Activated naive CD4-positive, alpha-beta T cell (primary cell): ENCODE data around the gene SSUH2.

Experiments used
- DNase-seq, 4 experiments: peaks; one replicate each; lab custom pipeline; 2025; lab: John Stamatoyannopoulos, UW

The SSUH2 gene

GRCh38 chr3:8640223-8640622, 4.4 kb downstream of the SSUH2 start:
- no peak for DNase-seq

GRCh38 chr3:8639659-8640000, 5.0 kb downstream of the SSUH2 start:
- no peak for DNase-seq

- no peak for DNase-seq
Observed at GRCh38 chr3:8638994-8639658, 5.5 kb downstream of the SSUH2 start.

GRCh38 chr3:8637348-8637747, 7.2 kb downstream of the SSUH2 start:
- no peak for DNase-seq

- DNase-seq, result no peak
Observed at GRCh38 chr3:8635631-8636030, 9.0 kb downstream of the SSUH2 start.

GRCh38 chr3:8635125-8635524, 9.5 kb downstream of the SSUH2 start:
- DNase-seq, result no peak

DNA sequence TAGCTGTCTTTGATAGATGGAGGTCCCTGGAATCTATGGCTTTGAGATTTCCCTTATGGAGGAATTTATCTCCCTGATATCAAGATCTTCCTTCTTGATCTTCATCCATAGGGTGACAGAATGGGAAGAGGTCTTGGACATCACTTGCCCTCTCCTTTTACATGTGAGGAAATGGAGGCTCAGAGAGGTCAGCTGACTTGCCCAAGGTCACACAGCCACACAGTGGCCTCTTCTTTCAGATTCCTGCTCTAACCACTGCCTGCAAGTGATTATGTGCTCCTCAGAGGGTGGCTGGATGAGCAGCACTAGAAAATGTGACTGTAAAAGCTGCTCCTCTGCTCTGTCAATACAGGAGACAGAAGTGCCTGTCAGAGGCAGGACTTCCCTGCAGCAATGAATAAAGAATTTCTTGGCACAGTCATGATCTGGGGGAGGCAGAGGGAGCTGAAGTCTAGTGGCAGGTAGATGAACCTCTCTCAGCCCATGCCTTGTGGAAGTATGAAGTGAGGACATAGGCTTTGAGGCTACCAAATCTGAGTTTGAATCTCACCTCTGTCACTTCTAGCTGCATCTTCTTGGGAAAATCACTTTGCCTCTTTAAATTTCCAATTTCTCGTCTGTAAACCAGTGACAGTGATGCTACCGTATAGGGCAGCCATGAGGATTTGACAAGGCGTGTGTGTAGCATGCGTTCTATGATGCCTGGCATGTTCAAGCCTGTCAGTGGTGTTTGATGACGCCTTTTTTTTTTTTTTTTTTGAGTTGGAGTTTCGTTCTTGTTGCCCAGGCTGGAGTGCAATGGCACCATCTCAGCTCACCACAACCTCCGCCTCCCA, 12.0 kb downstream of the SSUH2 start:
- DNase-seq, result no peak

DNA sequence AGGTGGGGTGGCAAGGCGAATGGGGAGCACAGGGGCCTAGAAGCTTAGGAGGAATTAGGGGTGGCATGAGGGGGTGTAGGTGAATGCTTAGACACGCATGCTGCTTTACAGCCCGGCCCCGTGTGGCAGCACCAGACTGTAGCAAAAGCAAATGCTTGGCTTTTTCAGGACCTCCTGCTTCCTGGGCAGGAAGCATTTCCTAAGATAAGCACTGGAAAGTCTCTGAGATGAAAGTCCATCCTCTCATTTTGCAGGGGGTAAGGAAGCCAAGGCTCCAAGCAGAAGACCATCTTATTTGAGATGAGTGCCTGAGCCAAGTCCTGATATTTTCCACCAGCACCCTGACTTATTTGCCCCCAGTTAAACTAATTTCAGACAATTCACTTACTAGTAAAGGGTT, 12.9 kb downstream of the SSUH2 start:
- no peak for DNase-seq

DNA sequence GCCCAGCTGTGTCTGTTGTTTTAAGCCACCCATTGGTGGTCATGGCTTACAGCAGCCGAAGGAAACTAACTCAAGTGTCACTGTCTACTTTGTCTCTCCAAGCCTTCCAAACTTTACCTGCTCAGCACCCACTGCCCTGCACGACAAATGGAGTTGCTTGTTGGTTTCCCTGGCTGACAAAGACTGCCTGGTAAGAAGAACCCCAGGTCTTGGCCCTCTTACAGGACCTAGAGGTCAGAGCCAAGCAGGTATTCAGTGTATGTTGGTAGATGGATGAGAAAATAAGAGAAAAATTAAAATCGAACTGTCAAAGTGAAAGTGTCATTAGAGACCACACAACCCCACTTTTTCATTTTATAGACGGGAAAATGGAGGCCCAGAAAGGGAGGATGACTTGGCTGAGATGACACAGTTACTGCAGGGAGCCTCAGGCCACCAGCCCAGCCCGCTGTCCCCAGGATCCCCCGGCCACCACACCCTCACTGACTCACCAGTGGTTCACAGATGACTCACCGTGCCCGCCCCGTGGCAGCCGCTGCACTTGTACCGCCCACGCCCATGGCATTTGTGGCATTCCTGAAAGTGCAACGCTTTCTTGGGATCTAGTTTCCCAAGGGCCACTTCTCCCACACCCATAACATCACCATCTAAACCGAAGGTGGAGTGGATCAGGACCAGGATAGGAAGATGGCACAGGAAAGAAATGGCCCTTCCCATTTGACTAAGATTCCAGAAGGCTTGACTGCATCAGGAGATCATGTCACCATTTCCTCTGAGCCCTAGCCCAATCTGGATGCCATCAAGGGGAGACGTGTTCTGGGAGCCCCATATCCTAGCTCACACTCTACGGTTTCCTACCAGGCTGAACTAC, 15.2 kb downstream of the SSUH2 start:
- DNase-seq, result no peak

- DNase-seq, result no peak
Observed at GRCh38 chr3:8627949-8628348, 16.6 kb downstream of the SSUH2 start.

DNA sequence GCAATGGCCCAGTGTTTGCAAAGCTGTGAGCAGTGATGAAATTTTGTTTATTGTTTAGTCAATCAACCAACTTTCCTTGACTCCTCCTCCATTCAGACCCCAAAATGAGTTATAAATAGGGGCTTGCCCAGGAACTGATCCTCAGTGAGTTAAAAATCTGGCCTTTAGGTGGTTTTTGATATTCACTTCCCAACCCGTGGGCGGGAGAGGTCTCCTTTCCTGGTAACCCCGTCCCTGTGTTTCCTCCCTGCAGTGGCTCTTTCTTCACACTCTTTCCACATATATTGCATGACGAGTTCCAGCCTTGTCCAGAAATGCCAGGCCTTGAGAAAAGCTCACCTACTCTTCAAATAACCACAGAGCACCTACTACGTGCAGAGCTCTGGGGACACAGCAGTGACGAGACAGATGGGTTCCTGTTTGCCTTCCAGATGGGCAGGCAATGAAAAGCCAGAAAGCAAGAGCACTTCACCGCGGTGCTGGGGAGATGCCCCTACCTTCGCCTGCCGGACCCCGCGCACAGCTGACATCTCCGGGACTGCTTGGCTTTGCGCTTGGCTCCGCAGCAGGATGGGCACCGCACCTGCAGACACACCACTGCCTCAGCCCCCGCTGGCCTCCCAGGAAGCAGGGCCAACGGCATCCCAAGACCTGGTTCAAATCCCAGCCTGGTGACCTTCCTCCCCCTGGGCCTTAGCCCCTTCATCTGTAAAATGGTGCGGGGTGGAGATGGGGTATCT, 17.2 kb downstream of the SSUH2 start:
- no peak for DNase-seq

DNA sequence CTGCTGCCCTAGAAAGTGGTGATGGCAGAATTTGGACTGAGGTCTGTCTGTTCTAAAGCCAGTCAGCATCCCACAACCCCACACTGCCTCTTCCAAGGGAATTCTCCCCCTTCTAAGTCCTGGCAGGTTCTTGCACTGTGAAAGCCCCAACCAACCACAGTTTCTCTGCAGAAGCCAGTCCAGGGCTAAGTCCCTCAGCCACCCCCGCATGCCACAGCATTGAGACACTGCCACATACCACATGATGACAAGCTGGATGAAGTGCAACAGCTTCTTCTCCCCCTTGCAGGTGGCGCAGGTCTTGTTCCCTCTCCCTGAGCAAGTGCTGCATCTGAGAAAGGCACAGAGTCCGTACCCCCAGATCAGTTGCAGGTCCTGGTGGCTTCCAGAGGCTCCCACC, 18.6 kb downstream of the SSUH2 start:
- DNase-seq, result no peak

GRCh38 chr3:8624612-8625011, 20.0 kb downstream of the SSUH2 start:
- DNase-seq, result no peak

- no peak for DNase-seq
Observed at GRCh38 chr3:8623741-8624140, 20.9 kb downstream of the SSUH2 start.

DNA sequence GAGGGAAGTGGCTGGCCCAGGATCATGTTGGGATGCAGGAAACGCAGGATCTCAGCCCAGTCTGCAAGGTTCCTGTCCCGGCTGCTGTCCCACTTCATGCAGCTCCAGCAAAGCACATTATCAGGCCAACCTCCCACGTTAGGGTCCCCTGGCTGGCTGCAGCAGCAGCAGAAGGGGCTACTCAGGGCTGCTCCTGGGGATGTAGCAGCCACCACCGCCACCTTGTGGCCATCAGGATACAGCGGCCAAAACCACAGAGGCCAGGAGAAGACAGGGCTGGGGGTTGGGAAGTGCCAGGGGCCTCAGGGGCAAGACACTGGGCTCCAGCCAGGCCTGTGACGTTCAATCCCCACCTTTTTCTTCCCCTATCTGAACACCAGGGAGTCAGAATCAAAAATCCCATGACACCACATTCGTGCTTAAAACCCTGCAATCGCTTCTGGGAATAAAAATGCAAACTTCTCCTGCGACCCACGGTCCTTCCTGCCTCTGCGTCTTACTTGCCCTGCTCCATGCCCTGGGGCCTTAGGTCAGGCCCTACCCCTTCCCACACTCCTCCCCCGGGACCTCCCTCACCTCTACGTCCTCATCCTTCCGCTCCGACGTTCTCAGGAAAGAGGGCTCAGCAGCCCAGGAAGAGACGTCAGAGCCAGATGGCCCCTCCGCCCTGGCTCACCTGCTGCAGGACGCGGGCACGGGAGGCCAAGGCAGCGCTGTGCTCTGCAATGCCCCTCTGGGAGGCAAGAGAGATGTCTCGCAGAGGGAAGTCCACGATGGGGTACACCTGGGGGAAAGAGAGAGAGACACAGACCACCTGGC, 21.5 kb downstream of the SSUH2 start:
- DNase-seq, result no peak

- DNase-seq, result no peak
Observed at GRCh38 chr3:8621872-8622271, 22.7 kb downstream of the SSUH2 start.

- DNase-seq, result no peak
Observed at GRCh38 chr3:8621141-8621540, 23.5 kb downstream of the SSUH2 start.

DNA sequence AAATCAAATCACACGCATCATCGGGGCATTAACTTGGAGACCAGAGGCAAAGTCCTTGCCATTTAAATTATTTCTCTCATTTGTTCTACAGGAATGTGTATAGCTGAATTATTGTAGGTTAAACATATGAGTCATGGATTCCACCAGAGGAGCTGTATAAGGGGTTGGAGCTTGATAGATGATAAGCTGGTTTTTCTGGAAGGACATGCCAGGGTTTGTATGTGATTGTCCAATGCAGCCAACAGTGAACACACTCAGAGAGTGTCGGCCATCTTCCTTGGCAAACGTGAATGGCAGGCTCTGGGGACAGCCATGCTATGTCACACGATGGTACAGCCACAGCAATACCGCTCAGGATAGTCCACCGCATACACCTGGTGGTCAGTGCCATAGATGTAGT, 25.1 kb downstream of the SSUH2 start:
- no peak for DNase-seq

- DNase-seq, result no peak
Observed at GRCh38 chr3:8618950-8619349, 25.6 kb downstream of the SSUH2 start.

- DNase-seq, result no peak
Observed at GRCh38 chr3:8617921-8618320, 26.7 kb downstream of the SSUH2 start.

DNA sequence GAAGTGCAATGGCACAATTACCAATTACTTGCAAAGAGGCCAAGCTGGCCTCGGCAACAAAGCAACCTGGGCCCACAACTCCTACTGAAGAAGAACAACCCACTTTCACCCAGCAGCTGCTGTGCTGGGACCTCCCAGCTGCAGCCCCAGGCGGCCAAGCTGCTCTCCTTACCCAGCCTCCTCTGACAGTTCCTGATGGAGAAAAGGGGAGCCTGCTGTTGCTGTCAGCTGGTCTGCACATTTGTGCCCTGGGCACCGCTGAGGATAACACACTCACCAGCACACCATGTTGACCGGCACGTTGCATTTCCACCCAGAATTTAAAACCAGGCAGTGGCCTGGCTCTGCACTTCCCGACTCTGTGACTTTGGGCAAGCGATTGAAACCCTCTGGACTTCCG, 33.6 kb downstream of the SSUH2 start:
- no peak for DNase-seq
